22Rv1 (cell line): ENCODE measurements around the gene DAB1.
A peak's percentile ranks its signal among the peaks of the same experiment; 100 is the strongest.
"Not testable (repeated sequence)": the region's sequence is repeated elsewhere in the genome, so short reads cannot be mapped to it uniquely, and the experiment has no call there.

Experiments
- H3K27ac ChIP-seq: fragments of 450-650 bp; 2 replicates; pipeline ENCODE4 v1.5.1; 2017
- ZFX ChIP-seq: fragments of 450-650 bp; IDR thresholded peaks from 2 replicates; pipeline ENCODE4 v1.6.1; 2017; ENCODE audit warnings: antibody characterized with exemption, borderline replicate concordance
- TF ChIP-seq, protein P1 (sequence below): fragments of 450-650 bp; IDR thresholded peaks from 2 replicates; pipeline ENCODE4 v1.5.1; 2017; ENCODE audit warnings: mild to moderate bottlenecking

Gene DAB1

DNA sequence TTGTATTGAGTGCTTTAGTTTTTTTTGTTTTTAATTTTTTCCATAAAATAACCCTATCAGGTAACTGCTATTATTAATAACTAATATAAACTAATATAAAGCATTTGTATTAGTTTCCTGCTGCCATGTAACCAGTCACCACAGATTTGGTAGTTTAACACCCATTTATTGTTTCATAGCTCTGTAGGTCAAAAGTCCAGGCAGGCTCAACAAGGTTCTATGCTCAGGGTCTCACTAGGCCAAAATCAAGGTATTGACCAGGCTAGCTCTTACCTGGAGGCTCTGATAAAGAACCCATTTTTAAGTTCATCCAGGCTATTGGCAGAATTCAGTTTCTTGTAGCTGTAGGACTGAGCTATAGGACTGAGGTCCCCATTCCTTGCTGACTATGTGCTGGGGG, 189.4 kb downstream of the DAB1 start:
- TF ChIP-seq, protein P1, sequence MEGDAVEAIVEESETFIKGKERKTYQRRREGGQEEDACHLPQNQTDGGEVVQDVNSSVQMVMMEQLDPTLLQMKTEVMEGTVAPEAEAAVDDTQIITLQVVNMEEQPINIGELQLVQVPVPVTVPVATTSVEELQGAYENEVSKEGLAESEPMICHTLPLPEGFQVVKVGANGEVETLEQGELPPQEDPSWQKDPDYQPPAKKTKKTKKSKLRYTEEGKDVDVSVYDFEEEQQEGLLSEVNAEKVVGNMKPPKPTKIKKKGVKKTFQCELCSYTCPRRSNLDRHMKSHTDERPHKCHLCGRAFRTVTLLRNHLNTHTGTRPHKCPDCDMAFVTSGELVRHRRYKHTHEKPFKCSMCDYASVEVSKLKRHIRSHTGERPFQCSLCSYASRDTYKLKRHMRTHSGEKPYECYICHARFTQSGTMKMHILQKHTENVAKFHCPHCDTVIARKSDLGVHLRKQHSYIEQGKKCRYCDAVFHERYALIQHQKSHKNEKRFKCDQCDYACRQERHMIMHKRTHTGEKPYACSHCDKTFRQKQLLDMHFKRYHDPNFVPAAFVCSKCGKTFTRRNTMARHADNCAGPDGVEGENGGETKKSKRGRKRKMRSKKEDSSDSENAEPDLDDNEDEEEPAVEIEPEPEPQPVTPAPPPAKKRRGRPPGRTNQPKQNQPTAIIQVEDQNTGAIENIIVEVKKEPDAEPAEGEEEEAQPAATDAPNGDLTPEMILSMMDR = no peak
- no peak for TF ChIP-seq ZFX

DNA sequence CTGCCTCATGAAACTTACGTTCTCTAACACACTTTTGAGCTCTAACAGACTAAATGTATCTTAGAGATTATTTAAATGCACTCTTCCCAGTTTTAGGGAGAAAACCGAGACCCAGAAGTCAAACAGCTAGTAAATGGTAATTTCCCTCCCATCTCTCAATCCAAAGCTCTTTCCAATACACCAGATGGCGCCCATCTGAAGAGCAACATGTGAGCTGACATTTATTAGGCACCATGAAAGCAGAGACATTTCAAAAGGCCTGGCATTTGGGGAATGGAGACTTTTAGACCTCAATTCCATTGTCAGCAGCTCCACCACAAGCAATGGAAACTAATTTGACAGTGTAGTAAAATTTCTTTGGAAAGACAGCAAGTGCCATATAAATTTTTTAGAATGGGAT, 191.4 kb downstream of the DAB1 start:
- H3K27ac ChIP-seq = no peak overlapping the region
- TF ChIP-seq ZFX = no peak
- TF ChIP-seq, protein P1 = peak; percentile 14; the same call in 1 of the 2 replicates

More for the DNA sequence above, 189.4 kb downstream of the DAB1 start:
- no peak overlapping the region for H3K27ac ChIP-seq

DNA sequence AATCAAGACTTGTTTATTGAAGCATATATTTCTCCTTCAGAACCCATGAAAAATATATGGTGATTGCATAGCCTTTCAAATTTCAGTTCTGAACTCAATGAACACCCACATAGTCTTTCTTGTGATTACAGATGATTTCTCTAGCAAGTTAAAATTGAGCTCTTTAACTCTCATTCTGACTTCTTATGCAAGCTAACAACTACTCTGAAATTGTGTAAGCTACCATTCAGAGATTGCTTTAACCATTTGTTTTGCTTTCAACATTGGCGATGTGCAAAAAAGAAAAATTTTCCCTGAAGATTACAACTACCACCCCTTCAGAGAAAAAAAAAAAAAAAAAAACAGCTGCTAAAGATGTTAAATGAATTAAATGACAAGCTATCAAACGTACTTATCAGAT, 193.9 kb downstream of the DAB1 start:
- H3K27ac ChIP-seq = no peak overlapping the region
- no peak for TF ChIP-seq ZFX
- TF ChIP-seq, protein P1 = no peak

DNA sequence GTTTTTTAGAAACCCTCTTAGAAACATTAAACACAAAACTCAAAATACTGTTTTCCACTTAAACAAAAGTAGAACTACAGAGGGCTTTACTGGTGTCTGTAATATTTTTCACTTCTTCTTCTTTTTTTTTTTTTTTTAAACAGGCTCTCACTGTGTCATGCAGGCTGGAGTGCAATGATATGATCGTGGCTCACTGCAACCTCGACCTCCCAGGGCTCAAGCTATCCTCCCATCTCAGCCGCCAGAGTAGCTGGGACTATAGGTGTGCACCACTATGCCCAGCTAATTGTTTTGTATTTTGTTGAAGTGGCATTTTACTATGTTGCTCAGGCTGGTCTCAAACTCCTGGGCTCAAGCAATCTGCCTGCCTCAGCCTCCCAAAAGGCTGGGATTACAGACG, 194.8 kb downstream of the DAB1 start:
- no peak for TF ChIP-seq ZFX
- TF ChIP-seq, protein P1 = no peak
- H3K27ac ChIP-seq = no peak overlapping the region

DNA sequence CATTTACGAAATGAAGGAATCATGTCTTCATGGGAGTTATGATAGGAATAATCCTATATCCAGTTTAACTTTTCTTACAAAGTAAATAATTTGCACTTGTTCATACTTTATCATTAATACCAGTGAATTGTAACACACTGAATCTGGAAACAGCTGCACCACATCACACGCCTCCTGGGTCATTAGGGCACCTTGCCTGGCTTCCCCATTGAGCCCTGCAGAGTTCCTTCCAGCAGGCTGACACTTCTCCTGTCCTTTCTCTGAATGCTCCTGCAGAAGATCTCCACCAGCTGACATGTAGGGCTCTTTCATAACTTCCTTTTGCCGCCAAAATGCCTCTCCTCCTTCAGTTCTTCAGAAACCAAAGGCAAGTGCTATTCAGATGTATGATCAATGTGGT, 201.1 kb downstream of the DAB1 start:
- H3K27ac ChIP-seq = no peak overlapping the region
- TF ChIP-seq, protein P1 = no peak
- TF ChIP-seq ZFX = no peak

DNA sequence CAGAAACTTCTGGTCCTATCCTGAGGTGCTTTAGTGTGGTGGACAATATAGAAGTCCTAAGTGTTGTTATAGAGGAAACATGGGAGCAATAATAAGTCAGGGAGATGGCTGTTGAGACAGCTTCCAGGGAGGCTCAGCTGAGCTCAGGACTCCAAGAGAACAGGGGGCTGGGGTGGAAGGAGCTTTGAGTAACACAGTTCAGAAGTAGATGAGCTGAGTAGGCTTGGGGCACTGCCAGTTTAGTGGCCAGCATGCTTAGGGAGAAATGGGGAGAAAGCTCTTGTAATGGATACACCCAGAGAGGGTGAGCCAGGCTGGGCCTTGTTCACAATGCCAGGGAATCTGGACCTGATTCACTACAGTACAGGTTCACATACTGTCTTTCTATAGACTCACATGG, 201.6 kb downstream of the DAB1 start:
- H3K27ac ChIP-seq = no peak overlapping the region
- TF ChIP-seq ZFX = no peak
- TF ChIP-seq, protein P1 = no peak

DNA sequence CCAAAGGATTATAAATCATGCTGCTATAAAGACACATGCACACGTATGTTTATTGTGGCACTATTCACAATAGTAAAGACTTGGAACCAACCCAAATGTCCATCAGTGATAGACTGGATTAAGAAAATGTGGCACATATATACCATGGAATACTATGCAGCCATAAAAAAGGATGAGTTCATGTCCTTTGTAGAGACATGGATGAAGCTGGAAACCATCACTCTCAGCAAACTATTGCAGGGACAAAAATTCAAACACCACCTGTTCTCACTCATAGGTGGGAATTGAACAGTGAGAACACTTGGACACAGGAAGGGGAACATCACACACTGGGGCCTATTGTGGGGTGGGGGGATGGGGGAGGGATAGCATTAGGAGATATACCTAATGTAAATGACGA, 203.0 kb downstream of the DAB1 start:
- H3K27ac ChIP-seq = not testable (repeated sequence)

DNA sequence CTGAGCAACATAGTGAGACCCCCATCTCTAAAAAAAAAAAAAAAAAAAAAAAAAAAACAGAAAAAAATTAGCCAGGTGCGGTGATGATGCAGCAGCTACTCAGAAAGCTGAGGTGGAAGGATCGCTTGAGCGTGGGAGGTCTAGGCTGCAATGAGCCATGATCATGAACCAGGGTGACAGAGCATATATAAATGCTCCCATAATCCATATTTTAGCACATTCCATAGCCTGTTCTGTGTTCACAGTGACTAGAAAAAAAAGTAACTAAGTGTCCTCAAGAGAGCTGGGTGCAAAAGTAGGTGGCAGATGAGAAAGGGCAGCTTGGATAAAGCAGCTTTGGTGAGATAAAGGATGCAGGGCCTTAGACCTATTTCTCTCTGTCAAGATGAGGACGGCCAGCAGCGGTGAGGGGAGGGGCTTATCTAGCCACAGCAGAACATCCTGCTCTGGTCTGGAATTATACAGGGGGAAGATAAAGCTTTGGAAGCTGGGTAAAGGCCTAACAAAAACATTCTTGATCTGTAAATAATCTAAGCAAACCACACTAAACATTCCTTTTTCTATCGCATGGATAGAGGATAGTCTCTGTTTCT, 205.3 kb downstream of the DAB1 start:
- no peak overlapping the region for H3K27ac ChIP-seq
- TF ChIP-seq, protein P1 = no peak
- no peak for TF ChIP-seq ZFX
